ENCODE data around the gene ATP2C2. TPM values are rescaled to one million over a fixed set of nuclear protein-coding genes. Genes with fewer than 3 reads are reported as not detected.
A peak's percentile ranks its signal among the peaks of the same experiment; 100 is the strongest.
"Not testable (repeated sequence)": the region's sequence is repeated elsewhere in the genome, so short reads cannot be mapped to it uniquely, and the experiment has no call there.

ATP2C2 gene
- total RNA-seq, 6 donors from 2014 or later = 36.6 to 153 (median 61.5) TPM

GRCh38 chr16:84391151-84392030 is 23.1 kb downstream of the ATP2C2 start:
- WGBS, 2 donors = 56 to 59% methylated on average over 20 of the region's 20 CpGs
- Histone ChIP-seq H3K4me1 (peaks cover 0 to 15% (median 5%) of the 10 kb centered on the region in 4 donors), H3K27me3 (no peaks in the 10 kb centered on the region), H3K27ac (no peak overlapping the region), H3K4me3 (no peak overlapping the region), H3K36me3 (no peaks in the 10 kb centered on the region), H3K9me3 (no peaks in the 10 kb centered on the region)
- ATAC-seq (ENCODE audit: low FRiP score in 2 of 2) (no peak), DNase-seq (no peak)
- TF ChIP-seq POLR2A (IDR thresholded peaks at IDR 0.05) = no peak

GRCh38 chr16:84392031-84392360 is 23.7 kb downstream of the ATP2C2 start:
- no peaks in the 10 kb centered on the region for H3K36me3 ChIP-seq
- no peak for DNase-seq
- no peak for ATAC-seq (ENCODE audit: low FRiP score in 2 of 2)
- no peak overlapping the region for H3K27ac ChIP-seq
- peaks cover 0 to 15% (median 5%) of the 10 kb centered on the region in 4 donors for H3K4me1 ChIP-seq
- no peak for TF ChIP-seq EP300 (IDR thresholded peaks at IDR 0.05)
- no peak for TF ChIP-seq POLR2A (IDR thresholded peaks at IDR 0.05)
- no peak for TF ChIP-seq POLR2AphosphoS5 (IDR thresholded peaks at IDR 0.05)
- no peaks in the 10 kb centered on the region for H3K9me3 ChIP-seq
- no peak overlapping the region for H3K4me3 ChIP-seq
- H3K27me3 ChIP-seq = no peaks in the 10 kb centered on the region

- H3K36me3 ChIP-seq, H3K27me3 ChIP-seq, H3K4me3 ChIP-seq, H3K9me3 ChIP-seq: not testable (repeated sequence)
- DNase-seq = peak in 1 of 2 donors; percentile 48
- peak; percentile 46 to 67 for ATAC-seq (ENCODE audit: low FRiP score in 2 of 2)
- 55 to 75% methylated on average over 10 of the region's 10 CpGs for WGBS, 2 donors
- Histone ChIP-seq H3K27ac (peak overlapping the region; percentile 31 to 81 (median 70)), H3K4me1 (peaks cover 0 to 24% (median 9%) of the 10 kb centered on the region in 4 donors)
These were observed 27.7 kb downstream of the ATP2C2 start for GRCh38 chr16:84396082-84396481.

DNA sequence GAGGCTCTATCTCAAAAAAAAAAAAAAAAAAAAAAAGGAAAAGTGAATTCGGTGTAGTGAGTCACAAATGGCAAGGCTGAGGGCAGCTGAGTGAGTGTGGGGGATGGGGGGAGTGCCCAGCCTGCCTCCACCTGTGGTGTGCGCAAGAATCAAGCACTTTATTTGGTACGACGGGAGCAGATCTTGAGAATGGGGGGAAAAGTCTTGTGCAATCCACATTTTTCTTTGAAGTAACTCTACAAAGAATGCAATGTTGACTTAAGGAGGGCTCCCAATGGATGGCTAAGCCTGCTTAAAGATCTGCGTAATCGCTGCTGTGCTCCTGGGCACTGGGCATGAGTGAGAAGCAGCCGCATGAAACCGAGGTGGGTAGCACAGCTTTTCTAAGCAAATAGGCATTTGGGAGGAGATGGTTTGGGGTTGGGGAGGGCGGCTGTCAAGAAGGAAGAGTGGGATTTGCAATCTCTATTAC is 28.2 kb downstream of the ATP2C2 start:
- Histone ChIP-seq H3K9me3 (no peaks in the 10 kb centered on the region), H3K4me3 (peak overlapping the region in 2 of 4 donors; percentile 10 to 13), H3K4me1 (peaks cover 0 to 21% (median 6%) of the 10 kb centered on the region in 4 donors), H3K36me3 (no peaks in the 10 kb centered on the region), H3K27ac (peak overlapping the region; percentile 48 to 81 (median 70)), H3K27me3 (no peaks in the 10 kb centered on the region)
- WGBS, 2 donors = 35 to 50% methylated on average over 9 of the region's 9 CpGs
- DNase-seq (peak in 1 of 2 donors; percentile 88), ATAC-seq (ENCODE audit: low FRiP score in 2 of 2) (peak; percentile 77 to 96)
- no peak for TF ChIP-seq CTCF (IDR thresholded peaks at IDR 0.05)
- peak in 1 of 4 donors; percentile 27 for TF ChIP-seq POLR2A (IDR thresholded peaks at IDR 0.05)
- peak; percentile 17 to 20 for TF ChIP-seq POLR2AphosphoS5 (IDR thresholded peaks at IDR 0.05)
- TF ChIP-seq EP300 (IDR thresholded peaks at IDR 0.05) = peak in 2 of 4 donors; percentile 19 to 73

- TF ChIP-seq CTCF (IDR thresholded peaks at IDR 0.05) (peak in 2 of 6 experiments; percentile 20 to 55), POLR2A (IDR thresholded peaks at IDR 0.05) (no peak), EP300 (IDR thresholded peaks at IDR 0.05) (no peak), POLR2AphosphoS5 (IDR thresholded peaks at IDR 0.05) (no peak)
- Histone ChIP-seq H3K4me3 (peak overlapping the region in 2 of 4 donors; percentile 10 to 13), H3K27ac (peak overlapping the region; percentile 48 to 81 (median 70)), H3K4me1 (peaks cover 0 to 16% (median 6%) of the 10 kb centered on the region in 4 donors), H3K36me3 (no peaks in the 10 kb centered on the region), H3K9me3 (no peaks in the 10 kb centered on the region), H3K27me3 (no peaks in the 10 kb centered on the region)
- WGBS, 2 donors = 74 to 80% methylated on average over 6 of the region's 6 CpGs
- ATAC-seq (ENCODE audit: low FRiP score in 2 of 2) = peak in 1 of 2 donors; percentile 15
- no peak for DNase-seq
These were observed 28.8 kb downstream of the ATP2C2 start for GRCh38 chr16:84397090-84397489.

DNA sequence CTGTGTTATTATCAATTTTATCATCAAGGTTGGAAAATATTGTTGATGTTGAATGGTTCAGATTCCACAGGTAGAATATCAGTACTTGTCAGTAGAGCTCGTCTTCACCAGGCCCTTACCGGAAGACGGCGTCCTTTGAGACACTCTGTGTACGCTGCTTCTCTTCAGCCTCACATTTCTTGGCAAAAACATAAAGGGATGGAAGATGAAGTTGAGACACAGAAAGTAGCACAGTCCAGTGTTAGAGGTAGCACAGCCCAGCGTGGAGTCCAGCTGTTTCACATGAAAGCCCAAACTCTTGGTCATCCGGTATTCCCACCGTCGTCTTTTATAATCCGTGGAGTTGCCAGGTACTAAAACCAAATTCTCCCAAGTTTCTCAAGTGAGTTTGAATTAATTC is 30.4 kb downstream of the ATP2C2 start:
- H3K36me3 ChIP-seq = no peaks in the 10 kb centered on the region
- H3K27ac ChIP-seq = peak overlapping the region in 2 of 4 donors; percentile 22 to 47
- H3K9me3 ChIP-seq = no peaks in the 10 kb centered on the region
- H3K4me1 ChIP-seq = peaks cover 0 to 14% (median 6%) of the 10 kb centered on the region in 4 donors
- H3K4me3 ChIP-seq = no peak overlapping the region
- no peaks in the 10 kb centered on the region for H3K27me3 ChIP-seq
- TF ChIP-seq EP300 (IDR thresholded peaks at IDR 0.05) (no peak), POLR2AphosphoS5 (IDR thresholded peaks at IDR 0.05) (no peak), POLR2A (IDR thresholded peaks at IDR 0.05) (no peak), CTCF (IDR thresholded peaks at IDR 0.05) (no peak)
- DNase-seq (no peak), ATAC-seq (ENCODE audit: low FRiP score in 2 of 2) (no peak)
- 44 to 46% methylated on average over 10 of the region's 10 CpGs for WGBS, 2 donors

GRCh38 chr16:84399912-84400311 is 31.6 kb downstream of the ATP2C2 start:
- WGBS, 2 donors = 50 to 75% methylated on average over 2 of the region's 2 CpGs
- peaks cover 0 to 14% (median 6%) of the 10 kb centered on the region in 4 donors for H3K4me1 ChIP-seq
- not testable (repeated sequence) for H3K4me3 ChIP-seq; H3K9me3 ChIP-seq; H3K36me3 ChIP-seq; DNase-seq; H3K27ac ChIP-seq; ATAC-seq (ENCODE audit: low FRiP score in 2 of 2); H3K27me3 ChIP-seq

GRCh38 chr16:84403435-84403834 is 35.1 kb downstream of the ATP2C2 start:
- not testable (repeated sequence) for H3K4me3 ChIP-seq; H3K9me3 ChIP-seq; H3K36me3 ChIP-seq; H3K27me3 ChIP-seq; H3K4me1 ChIP-seq; H3K27ac ChIP-seq; DNase-seq; ATAC-seq (ENCODE audit: low FRiP score in 2 of 2)
- 89 to 95% methylated on average over 5 of the region's 5 CpGs for WGBS, 2 donors
